ENCODE results near the gene ZNF619. TPM values are rescaled to one million over a fixed set of nuclear protein-coding genes. Genes with fewer than 3 reads are reported as not detected.
A peak's percentile ranks its signal among the peaks of the same experiment; 100 is the strongest.

The ZNF619 gene
- total RNA-seq = 1 to 10 TPM; 2.8 to 8.2 (median 4.8) TPM
- 1 to 10 TPM; 1.3 to 2.7 TPM for polyA plus RNA-seq
- long read RNA-seq, donor 1 = 0 reads
- long read RNA-seq, donor 2, partial matches to known transcripts = 0 of 9 reads
- long read RNA-seq, donor 2, other reads (novel, unspliced or antisense) = 8 of 9 reads
- long read RNA-seq, donor 3, partial matches to known transcripts = 0 of 2 reads
- long read RNA-seq, donor 3, other reads (novel, unspliced or antisense) = 1 of 2 reads

DNA sequence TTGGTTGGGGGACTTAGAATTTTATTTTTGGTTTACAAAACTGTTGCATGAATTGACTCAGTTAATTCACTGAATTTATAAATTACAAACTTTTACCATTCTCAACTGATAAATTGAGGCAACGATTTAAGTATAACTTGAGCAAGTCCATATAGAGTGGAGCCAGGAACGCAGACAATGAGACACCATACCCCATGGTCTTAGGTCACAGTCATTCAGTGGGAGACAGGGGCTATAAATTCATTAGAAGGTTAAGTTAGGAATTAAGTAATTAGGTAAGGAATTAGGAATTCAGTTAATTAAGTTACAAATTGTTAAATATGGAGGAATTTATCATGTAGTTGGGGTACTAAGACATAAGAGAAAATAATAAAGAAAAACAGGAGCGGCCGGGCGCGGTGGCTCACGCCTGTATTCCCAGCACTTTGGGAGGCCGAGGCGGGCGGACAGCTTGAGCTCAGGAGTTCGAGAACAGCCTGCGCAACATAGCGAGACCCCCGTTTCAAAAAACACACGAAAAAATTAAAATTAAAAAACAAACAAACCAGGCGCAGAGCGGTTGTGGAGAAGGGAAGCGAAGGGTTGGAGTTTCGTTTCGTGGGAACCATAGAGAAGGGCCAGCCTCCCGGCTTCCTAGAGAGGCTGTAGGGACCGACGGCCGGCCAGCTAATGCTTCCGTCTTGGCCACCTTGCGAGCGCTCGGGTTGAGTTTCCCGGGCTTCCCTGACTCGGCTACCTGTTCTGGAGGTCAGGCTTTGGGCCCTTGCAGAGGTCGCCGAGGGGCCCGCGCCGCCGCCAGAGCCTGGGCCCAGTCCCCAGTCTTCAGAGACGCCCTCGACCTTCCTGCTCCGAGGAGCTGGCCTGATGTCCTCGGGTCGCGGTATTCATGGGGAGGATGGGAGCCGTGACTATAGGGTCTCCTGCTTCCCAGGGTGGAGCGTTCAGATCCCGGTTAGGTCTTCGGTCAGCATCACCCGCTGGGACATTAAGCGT lies at the start of gene ZNF619:
Gene ZNF619 (plus strand): TSS at position 645 of the 993 bp plus-strand sequence. CDS start 858 bp downstream, outside the sequence.
- H3K4me1 ChIP-seq = peaks cover 0 to 12% (median 7%) of the 10 kb centered on the region in 12 donors
- H3K9me3 ChIP-seq = no peaks in the 10 kb centered on the region
- intact Hi-C loops (cut with DNase I) = no loop called here
- H3K4me3 ChIP-seq = peak within 1 kb of the TSS; percentile 67 to 97 (median 82)
- H3K36me3 ChIP-seq = peaks cover 0 to 34% (median 29%) of the 10 kb centered on the region in 9 donors
- WGBS, 4 donors = 11 to 16% (median 14%) methylated on average over 48 of the region's 48 CpGs
- TF ChIP-seq, protein P1, sequence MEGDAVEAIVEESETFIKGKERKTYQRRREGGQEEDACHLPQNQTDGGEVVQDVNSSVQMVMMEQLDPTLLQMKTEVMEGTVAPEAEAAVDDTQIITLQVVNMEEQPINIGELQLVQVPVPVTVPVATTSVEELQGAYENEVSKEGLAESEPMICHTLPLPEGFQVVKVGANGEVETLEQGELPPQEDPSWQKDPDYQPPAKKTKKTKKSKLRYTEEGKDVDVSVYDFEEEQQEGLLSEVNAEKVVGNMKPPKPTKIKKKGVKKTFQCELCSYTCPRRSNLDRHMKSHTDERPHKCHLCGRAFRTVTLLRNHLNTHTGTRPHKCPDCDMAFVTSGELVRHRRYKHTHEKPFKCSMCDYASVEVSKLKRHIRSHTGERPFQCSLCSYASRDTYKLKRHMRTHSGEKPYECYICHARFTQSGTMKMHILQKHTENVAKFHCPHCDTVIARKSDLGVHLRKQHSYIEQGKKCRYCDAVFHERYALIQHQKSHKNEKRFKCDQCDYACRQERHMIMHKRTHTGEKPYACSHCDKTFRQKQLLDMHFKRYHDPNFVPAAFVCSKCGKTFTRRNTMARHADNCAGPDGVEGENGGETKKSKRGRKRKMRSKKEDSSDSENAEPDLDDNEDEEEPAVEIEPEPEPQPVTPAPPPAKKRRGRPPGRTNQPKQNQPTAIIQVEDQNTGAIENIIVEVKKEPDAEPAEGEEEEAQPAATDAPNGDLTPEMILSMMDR (IDR thresholded peaks at IDR 0.05) = peak in 1 of 12 donors; percentile 6
- peak in 1 of 2 donors; percentile 42 for TF ChIP-seq POLR2A (IDR thresholded peaks at IDR 0.05)
- no peaks in the 10 kb centered on the region for H3K27me3 ChIP-seq
- peak within 1 kb of the TSS; percentile 32 to 88 (median 64) for H3K27ac ChIP-seq
- peak; percentile 83 to 96 (median 95) for ATAC-seq
- DNase-seq = peak; percentile 74 to 84 (median 82)

DNA sequence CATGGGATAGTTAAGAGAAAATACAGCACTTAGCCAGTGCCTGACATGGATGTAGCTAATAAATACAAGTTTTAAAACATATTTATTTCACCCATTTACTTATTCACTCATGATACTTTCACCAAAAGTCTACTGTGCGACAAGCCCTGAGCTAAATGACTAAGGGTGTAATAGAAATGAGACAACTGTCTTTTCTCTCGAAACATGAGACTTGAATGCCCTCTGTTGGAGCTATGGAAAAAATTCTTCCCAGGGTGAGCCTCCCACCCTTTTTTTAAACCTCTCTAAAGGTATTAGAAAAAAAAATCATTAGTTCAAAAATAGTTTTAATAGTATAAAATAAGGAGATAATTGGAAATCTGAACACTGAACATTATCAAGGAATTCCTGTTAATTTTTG lies 44.1 kb upstream of the ZNF619 start:
- no peaks in the 10 kb centered on the region for H3K27me3 ChIP-seq
- H3K9me3 ChIP-seq = no peaks in the 10 kb centered on the region
- ATAC-seq (no peak), DNase-seq (no peak)
- intact Hi-C loops (cut with DNase I) = loop anchor here in 6 of 10 donors (1.0 to 10.0 kb wide), 5 partner anchors 98 to 108 kb away; no protein-coding TSS in a partner anchor
- H3K4me3 ChIP-seq = no peak overlapping the region
- no peak for TF ChIP-seq POLR2A (IDR thresholded peaks at IDR 0.05)
- TF ChIP-seq, protein P1 (IDR thresholded peaks at IDR 0.05) = peak in 3 of 12 donors; percentile 9 to 21 (median 18)
- WGBS, 4 donors = 83 to 89% (median 87%) methylated on average over 2 of the region's 2 CpGs
- H3K27ac ChIP-seq = no peak overlapping the region
- H3K36me3 ChIP-seq = peaks cover 0 to 6% (median 0%) of the 10 kb centered on the region in 9 donors
- no peaks in the 10 kb centered on the region for H3K4me1 ChIP-seq

DNA sequence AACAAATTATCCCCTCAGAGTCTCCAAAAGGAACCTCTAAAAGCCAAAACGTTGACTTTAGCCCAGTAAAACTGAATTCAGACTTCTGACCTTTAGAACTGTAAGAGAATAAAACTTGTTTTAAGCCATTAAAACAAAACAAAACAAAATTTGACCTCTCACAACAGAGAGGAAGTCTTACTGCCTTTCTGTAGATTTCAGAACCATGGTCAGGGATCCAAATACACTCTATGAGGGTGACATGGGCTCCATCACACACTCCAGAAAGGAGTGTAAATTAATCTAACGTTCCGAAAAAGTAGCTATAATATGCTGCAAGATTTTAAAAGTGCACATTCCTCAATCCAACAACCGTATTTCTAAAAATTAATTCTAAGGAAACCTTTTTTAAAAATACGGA lies 39.0 kb upstream of the ZNF619 start:
- no peak for DNase-seq
- intact Hi-C loops (cut with DNase I) = loop anchor here in 3 of 10 donors (10.0 kb wide), 2 partner anchors 103 to 113 kb away; no protein-coding TSS in a partner anchor
- Histone ChIP-seq H3K36me3 (peaks cover 0 to 6% (median 0%) of the 10 kb centered on the region in 9 donors), H3K27ac (no peak overlapping the region), H3K9me3 (no peaks in the 10 kb centered on the region), H3K4me1 (no peaks in the 10 kb centered on the region), H3K4me3 (no peak overlapping the region), H3K27me3 (no peaks in the 10 kb centered on the region)
- 72 to 77% (median 75%) methylated on average over 5 of the region's 5 CpGs for WGBS, 4 donors
- ATAC-seq = no peak
- TF ChIP-seq POLR2A (IDR thresholded peaks at IDR 0.05) = no peak
- TF ChIP-seq, protein P1 (IDR thresholded peaks at IDR 0.05) = no peak
